HepG2 (cell line): ENCODE results near the gene CHST4. TPM values are rescaled to one million over a fixed set of nuclear protein-coding genes. Genes with fewer than 3 reads are reported as not detected.
A peak's percentile ranks its signal among the peaks of the same experiment; 100 is the strongest.

Source experiments
- HMGA1 ChIP-seq: sonication (generic); formaldehyde crosslinking; conservative IDR thresholded peaks from 2 replicates; pipeline ENCODE4 v1.4.0; 2020; ENCODE audit warnings: missing genetic modification reagents
- HMGXB4 ChIP-seq, 2 experiments: sonication (generic) in 1 of 2; formaldehyde crosslinking in 1 of 2; IDR thresholded peaks; 2 replicates each; pipeline versions ENCODE4 v1.4.0 to v1.6.1; 2018 to 2020; ENCODE audit warnings: missing genetic modification reagents in 2 of 2, borderline replicate concordance in 1 of 2, low read depth in 1 of 2, mild to moderate bottlenecking in 1 of 2, missing biosample characterization in 1 of 2
- HNF4A ChIP-seq: sonication (generic); formaldehyde crosslinking; IDR thresholded peaks from 2 replicates; pipeline ENCODE4 v1.4.0; 2020; ENCODE audit warnings: missing genetic modification reagents
- IKZF1 ChIP-seq: fragments of 450-650 bp; IDR thresholded peaks from 2 replicates; pipeline ENCODE4 v1.7.1; 2016
- IRX3 ChIP-seq: sonication (generic); formaldehyde crosslinking; IDR thresholded peaks from 2 replicates; pipeline ENCODE4 v1.8.1; 2023; ENCODE audit warnings: mild to moderate bottlenecking, low read depth, missing genetic modification reagents, borderline replicate concordance
- KDM4B ChIP-seq: sonication (generic); formaldehyde crosslinking; IDR thresholded peaks from 2 replicates; pipeline ENCODE4 v1.4.0; 2020; ENCODE audit warnings: missing genetic modification reagents
- MED1 ChIP-seq: sonication (generic); formaldehyde crosslinking; IDR thresholded peaks from 2 replicates; pipeline ENCODE4 v1.4.0; 2020; ENCODE audit warnings: missing genetic modification reagents
- MTA1 ChIP-seq: sonication (generic); formaldehyde crosslinking; IDR thresholded peaks from 2 replicates; pipeline ENCODE4 v1.4.0; 2020; ENCODE audit warnings: missing genetic modification reagents, mild to moderate bottlenecking, borderline replicate concordance
- MXI1 ChIP-seq: IDR thresholded peaks from 3 replicates; pipeline ENCODE4 v1.6.1; 2012; ENCODE audit warnings: low read depth, low read length, inconsistent platforms, borderline replicate concordance
- NCOA5 ChIP-seq: sonication (generic); formaldehyde crosslinking; IDR thresholded peaks from 2 replicates; pipeline ENCODE4 v1.4.0; 2020; ENCODE audit warnings: missing genetic modification reagents
- NKX3-1 ChIP-seq: sonication (generic); formaldehyde crosslinking; IDR thresholded peaks from 2 replicates; pipeline ENCODE4 v1.5.0; 2020; ENCODE audit warnings: missing genetic modification reagents
- NONO ChIP-seq, 2 experiments: fragments of 450-650 bp in 1 of 2; sonication (generic) in 1 of 2; formaldehyde crosslinking in 1 of 2; IDR thresholded peaks in 1 of 2; conservative IDR thresholded peaks in 1 of 2; 2 replicates each; pipeline versions ENCODE4 v1.6.1 to v1.8.0; 2017 to 2022; ENCODE audit warnings: mild to moderate bottlenecking in 1 of 2, missing genetic modification reagents in 1 of 2, moderate library complexity in 1 of 2
- RFX3 ChIP-seq: IDR thresholded peaks from 2 replicates; pipeline ENCODE4 v1.6.1; 2016; ENCODE audit warnings: missing biosample characterization, missing genetic modification reagents
- TP53 ChIP-seq: sonication (generic); formaldehyde crosslinking; conservative IDR thresholded peaks from 2 replicates; pipeline ENCODE4 v1.4.0; 2020; ENCODE audit warnings: missing genetic modification reagents
- XRCC5 ChIP-seq: fragments of 200-400 bp; formaldehyde crosslinking; optimal IDR thresholded peaks from 2 replicates; pipeline ENCODE3; 2017; ENCODE audit warnings: mild to moderate bottlenecking, low read length
- ZFX ChIP-seq: sonication (generic); formaldehyde crosslinking; IDR thresholded peaks from 2 replicates; pipeline ENCODE4 v1.4.0; 2020; ENCODE audit warnings: mild to moderate bottlenecking, low read depth, missing genetic modification reagents, moderate library complexity
- ZNF10 ChIP-seq: sonication (generic); formaldehyde crosslinking; IDR thresholded peaks from 2 replicates; pipeline ENCODE4 v1.4.0; 2020; ENCODE audit warnings: mild to moderate bottlenecking, low read depth, missing genetic modification reagents, borderline replicate concordance
- ZNF331 ChIP-seq: sonication (generic); formaldehyde crosslinking; IDR thresholded peaks from 2 replicates; pipeline ENCODE4 v1.4.0; 2020; ENCODE audit warnings: missing genetic modification reagents
- ZNF451 ChIP-seq: sonication (generic); formaldehyde crosslinking; IDR thresholded peaks from 2 replicates; pipeline ENCODE4 v1.5.0; 2020; ENCODE audit warnings: mild to moderate bottlenecking, missing genetic modification reagents
- ZNF629 ChIP-seq: sonication (generic); formaldehyde crosslinking; conservative IDR thresholded peaks from 2 replicates; pipeline ENCODE4 v1.5.0; 2020; ENCODE audit warnings: missing genetic modification reagents
- polyA plus RNA-seq, 8 experiments: library from polyadenylated mRNA; depleted of rRNA in 3 of 8; stranded (reverse) in 7 of 8; unstranded in 1 of 8; fragments of >200 nt; fragmentation: Illumina TruSeq in 4 of 8; extraction: Trizol in 4 of 8; gene quantifications; 2 replicates each; pipeline versions ENCODE4 v1.2.1 to v1.2.3, GENCODE V29; 2011 to 2016; ENCODE audit warnings: low read depth in 4 of 8, missing spikeins in 1 of 8, mixed read lengths in 1 of 8; ENCODE audit not compliant: insufficient read depth in 1 of 8
- total RNA-seq, 5 experiments: library from RNA; depleted of rRNA; stranded (reverse); fragments of >200 nt; fragmentation: Illumina TruSeq; extraction: Trizol; gene quantifications; 2 replicates each; pipeline ENCODE4 v1.2.3, GENCODE V29; 2016; ENCODE audit warnings: low read depth in 1 of 5
- TF ChIP-seq, protein P1 (sequence below): sonication (generic); formaldehyde crosslinking; IDR thresholded peaks from one replicate; pipeline ENCODE4 v1.5.1; 2020; ENCODE audit warnings: mild to moderate bottlenecking, missing genetic modification reagents; ENCODE audit errors: not compliant biosample characterization

The CHST4 gene
- total and polyA plus RNA-seq, 2 of the 13 experiments (the other 11 are each of a cell fraction or from before 2014, with no cell fraction given): not detected

DNA sequence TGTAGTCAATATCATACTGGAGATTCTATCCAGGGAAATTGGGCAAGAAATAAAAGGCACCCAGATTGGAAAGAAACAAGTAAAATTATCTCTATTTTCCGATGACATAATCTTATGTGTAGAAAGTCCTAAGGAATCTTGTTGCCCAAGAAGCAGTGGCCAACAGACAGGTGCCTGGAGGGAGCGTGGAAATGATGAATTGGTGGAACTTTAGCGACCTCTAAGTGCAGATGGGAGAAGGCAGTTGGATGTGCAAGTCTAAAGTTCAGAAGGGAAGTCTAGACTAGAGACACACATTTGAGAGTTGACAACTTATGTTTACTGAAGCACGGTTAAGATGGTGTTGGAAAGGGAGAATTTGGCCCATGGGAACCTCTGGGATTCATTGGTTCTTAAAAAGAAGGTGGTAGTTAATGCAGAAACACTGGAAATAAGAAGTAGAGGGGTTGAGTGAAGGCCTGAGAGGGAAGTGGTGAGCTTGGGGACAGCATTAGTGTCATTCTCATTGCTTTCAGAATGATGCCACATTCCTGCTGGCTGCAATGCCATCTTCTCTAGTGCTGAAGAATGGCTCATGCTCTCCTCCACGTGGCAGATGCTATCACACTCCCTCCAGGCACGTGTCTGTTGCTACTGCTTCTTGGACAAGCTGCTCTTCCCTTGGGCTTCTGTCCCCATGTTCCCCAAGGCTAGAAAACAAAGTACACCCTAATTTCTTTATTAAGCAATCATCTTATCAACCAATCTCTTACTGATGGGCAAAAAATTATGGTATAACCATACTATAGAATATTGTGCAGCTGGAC is 26.7 kb downstream of the CHST4 start (continued):
- TF ChIP-seq, protein P1, sequence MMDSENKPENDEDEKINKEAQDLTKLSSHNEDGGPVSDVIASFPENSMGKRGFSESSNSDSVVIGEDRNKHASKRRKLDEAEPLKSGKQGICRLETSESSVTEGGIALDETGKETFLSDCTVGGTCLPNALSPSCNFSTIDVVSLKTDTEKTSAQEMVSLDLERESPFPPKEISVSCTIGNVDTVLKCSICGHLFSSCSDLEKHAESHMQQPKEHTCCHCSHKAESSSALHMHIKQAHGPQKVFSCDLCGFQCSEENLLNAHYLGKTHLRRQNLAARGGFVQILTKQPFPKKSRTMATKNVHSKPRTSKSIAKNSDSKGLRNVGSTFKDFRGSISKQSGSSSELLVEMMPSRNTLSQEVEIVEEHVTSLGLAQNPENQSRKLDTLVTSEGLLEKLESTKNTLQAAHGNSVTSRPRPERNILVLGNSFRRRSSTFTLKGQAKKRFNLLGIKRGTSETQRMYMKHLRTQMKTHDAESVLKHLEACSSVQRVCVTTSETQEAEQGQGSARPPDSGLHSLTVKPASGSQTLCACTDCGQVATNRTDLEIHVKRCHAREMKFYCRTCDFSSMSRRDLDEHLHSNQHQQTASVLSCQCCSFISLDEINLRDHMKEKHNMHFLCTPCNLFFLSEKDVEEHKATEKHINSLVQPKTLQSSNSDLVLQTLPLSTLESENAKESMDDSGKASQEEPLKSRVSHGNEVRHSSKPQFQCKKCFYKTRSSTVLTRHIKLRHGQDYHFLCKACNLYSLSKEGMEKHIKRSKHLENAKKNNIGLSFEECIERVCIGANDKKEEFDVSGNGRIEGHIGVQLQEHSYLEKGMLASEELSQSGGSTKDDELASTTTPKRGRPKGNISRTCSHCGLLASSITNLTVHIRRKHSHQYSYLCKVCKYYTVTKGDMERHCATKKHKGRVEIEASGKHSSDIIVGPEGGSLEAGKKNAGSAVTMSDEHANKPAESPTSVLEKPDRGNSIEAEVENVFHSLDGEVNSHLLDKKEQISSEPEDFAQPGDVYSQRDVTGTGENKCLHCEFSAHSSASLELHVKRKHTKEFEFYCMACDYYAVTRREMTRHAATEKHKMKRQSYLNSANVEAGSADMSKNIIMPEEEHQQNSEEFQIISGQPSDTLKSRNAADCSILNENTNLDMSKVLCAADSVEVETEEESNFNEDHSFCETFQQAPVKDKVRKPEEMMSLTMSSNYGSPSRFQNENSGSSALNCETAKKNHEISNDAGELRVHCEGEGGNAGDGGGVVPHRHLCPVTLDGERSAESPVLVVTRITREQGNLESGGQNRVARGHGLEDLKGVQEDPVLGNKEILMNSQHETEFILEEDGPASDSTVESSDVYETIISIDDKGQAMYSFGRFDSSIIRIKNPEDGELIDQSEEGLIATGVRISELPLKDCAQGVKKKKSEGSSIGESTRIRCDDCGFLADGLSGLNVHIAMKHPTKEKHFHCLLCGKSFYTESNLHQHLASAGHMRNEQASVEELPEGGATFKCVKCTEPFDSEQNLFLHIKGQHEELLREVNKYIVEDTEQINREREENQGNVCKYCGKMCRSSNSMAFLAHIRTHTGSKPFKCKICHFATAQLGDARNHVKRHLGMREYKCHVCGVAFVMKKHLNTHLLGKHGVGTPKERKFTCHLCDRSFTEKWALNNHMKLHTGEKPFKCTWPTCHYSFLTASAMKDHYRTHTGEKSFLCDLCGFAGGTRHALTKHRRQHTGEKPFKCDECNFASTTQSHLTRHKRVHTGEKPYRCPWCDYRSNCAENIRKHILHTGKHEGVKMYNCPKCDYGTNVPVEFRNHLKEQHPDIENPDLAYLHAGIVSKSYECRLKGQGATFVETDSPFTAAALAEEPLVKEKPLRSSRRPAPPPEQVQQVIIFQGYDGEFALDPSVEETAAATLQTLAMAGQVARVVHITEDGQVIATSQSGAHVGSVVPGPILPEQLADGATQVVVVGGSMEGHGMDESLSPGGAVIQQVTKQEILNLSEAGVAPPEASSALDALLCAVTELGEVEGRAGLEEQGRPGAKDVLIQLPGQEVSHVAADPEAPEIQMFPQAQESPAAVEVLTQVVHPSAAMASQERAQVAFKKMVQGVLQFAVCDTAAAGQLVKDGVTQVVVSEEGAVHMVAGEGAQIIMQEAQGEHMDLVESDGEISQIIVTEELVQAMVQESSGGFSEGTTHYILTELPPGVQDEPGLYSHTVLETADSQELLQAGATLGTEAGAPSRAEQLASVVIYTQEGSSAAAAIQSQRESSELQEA (CRISPR knock-in tag): no peak
- TF ChIP-seq ZNF629 (CRISPR knock-in tag) (no peak), NKX3-1 (no peak), HMGA1 (CRISPR knock-in tag) (no peak), HMGXB4 (CRISPR knock-in tag; IDR thresholded peaks at IDR 0.05; ENCODE audit: borderline replicate concordance in 1 of 2, low read depth in 1 of 2) (peak; percentile 33 to 57; a peak in 2 of 4 replicates), MXI1 (0 out of 3 replicates have a peak, but pooled peaks have one; percentile 22), NONO (IDR thresholded peaks at IDR 0.05) (no peak), NONO (CRISPR knock-in tag; conservative IDR thresholded peaks at IDR 0.05) (no peak), MTA1 (CRISPR knock-in tag) (no peak), ZFX (CRISPR knock-in tag) (peak; percentile 38; the same call in 1 of the 2 replicates), XRCC5 (peak; percentile 20), KDM4B (CRISPR knock-in tag) (no peak), IRX3 (no peak), ZNF331 (CRISPR knock-in tag) (peak; percentile 26; the same call in 1 of the 2 replicates), RFX3 (no peak), ZNF451 (no peak), ZNF10 (no peak), IKZF1 (no peak), MED1 (CRISPR knock-in tag) (peak; percentile 38; the same call in 1 of the 2 replicates), TP53 (no peak), NCOA5 (no peak), HNF4A (CRISPR knock-in tag) (peak; percentile 91)
